Psoas muscle (tissue), 8 donors: ENCODE measurements around the gene SETBP1. TPM values are rescaled to one million over a fixed set of nuclear protein-coding genes. Genes with fewer than 3 reads are reported as not detected.

ENCODE experiments used
- ATAC-seq, 4 donors: fragments of 200-7000 bp; cut with Tn5 transposase; one replicate each; pipeline ENCODE4 v1.9.1; 2020; ENCODE audit warnings: moderate library complexity in 3 of 4, mild to moderate bottlenecking in 2 of 4
- DNase-seq, 2 donors: peaks; one replicate each; pipeline ENCODE4 v3.0.0-alpha.2; 2020
- H3K27ac ChIP-seq: fragments of 200-600 bp; one replicate; pipeline ENCODE4 v1.8.0; 2022
- H3K27me3 ChIP-seq, 3 donors: fragments of 200-600 bp in 1 of 3; one replicate each; pipeline versions ENCODE4 v1.6.1 to v1.8.0; 2013 to 2022; ENCODE audit warnings: low read length in 2 of 3, mild to moderate bottlenecking in 2 of 3, moderate library complexity in 1 of 3; ENCODE audit not compliant: insufficient read depth in 3 of 3
- H3K36me3 ChIP-seq, 2 donors: fragments of 200-600 bp in 1 of 2; one replicate each; pipeline versions ENCODE4 v1.6.1 to v1.8.0; 2013 to 2022; ENCODE audit warnings: low read depth in 1 of 2, mild to moderate bottlenecking in 1 of 2, moderate library complexity in 1 of 2; ENCODE audit not compliant: insufficient read depth in 1 of 2
- H3K4me1 ChIP-seq: fragments of 200-600 bp; one replicate; pipeline ENCODE4 v1.8.0; 2022
- H3K4me3 ChIP-seq: fragments of 200-600 bp; one replicate; pipeline ENCODE4 v1.8.0; 2022; ENCODE audit warnings: mild to moderate bottlenecking
- H3K9me3 ChIP-seq: fragments of 200-600 bp; one replicate; pipeline ENCODE4 v1.8.0; 2022
- WGBS, 3 donors: extraction: QIAGEN DNeasy Blood & Tissue Kit; methylation state at CpG; one replicate each; pipeline versions ENCODE4 v1.1.6 to v1.1.7; 2013; 5-methylcytosine and 5-hydroxymethylcytosine counted together
- intact Hi-C, 2 donors: fragments of 100-400 bp; cut with DNase I; formaldehyde crosslinking; loops; one replicate each; pipeline versions ENCODE4 v1.11.0 to v1.14.2; 2022
- polyA plus RNA-seq, 3 donors: library from polyadenylated mRNA; stranded (reverse); fragments of 200-250 nt; gene quantifications; one replicate each; pipeline ENCODE4 v1.2.3, GENCODE V29; 2013
- total RNA-seq, 4 donors: library from RNA; stranded (reverse); fragmentation: NEBNext Ultra II Directional in 2 of 4; extraction: Animal tissue kit (Norgen Biotek cat#: 25700) in 2 of 4; gene quantifications; one replicate each; pipeline versions ENCODE4 v1.2.1 to v1.2.4, GENCODE V29; 2021 to 2023
- TF ChIP-seq, protein P1 (sequence below): fragments of 200-600 bp; IDR thresholded peaks from one replicate; pipeline ENCODE4 v1.8.0; 2022; ENCODE audit warnings: antibody characterized with exemption
- donor health status: healthy with polysubstance abuse.
- donor health status: DM: no; HTN: no; CAD: no; lungs with moderate emphysema.
- donor health status: Bipolar disorder and iron deficiency.
- donor health status: healthy.
- donor health status: DM: yes; HTN: yes; CAD: no.
- donor health status: DM: no; HTN: no; CAD: no.
- donor health status: DM: no; HTN: no; CAD: no.
- donor health status: DM: yes; HTN: yes; CAD: no.

The SETBP1 gene
- total and polyA plus RNA-seq, 7 donors, result 0.61 to 21.0 (median 10.5) TPM

DNA sequence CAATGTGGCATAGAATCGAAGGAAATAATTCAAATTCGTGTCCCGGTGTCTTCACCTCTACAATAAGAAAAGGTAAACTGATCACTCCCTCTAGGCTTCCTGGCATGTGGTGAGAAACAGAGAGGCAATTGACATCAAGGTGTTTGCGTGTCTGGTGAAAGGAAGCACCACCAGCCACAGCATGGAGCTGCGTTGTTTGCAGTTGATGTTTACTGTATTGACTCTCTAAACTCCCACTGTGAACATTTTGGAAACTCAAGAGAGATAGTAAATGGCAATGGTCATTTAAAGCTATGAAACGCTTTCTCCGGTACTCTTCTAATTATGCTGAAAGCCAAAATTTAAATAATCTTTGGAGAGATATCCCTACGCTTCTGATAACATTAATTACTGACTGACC is 82.6 kb downstream of the SETBP1 start:
- ATAC-seq (no peak), DNase-seq (no peak)
- TF ChIP-seq, protein P1, sequence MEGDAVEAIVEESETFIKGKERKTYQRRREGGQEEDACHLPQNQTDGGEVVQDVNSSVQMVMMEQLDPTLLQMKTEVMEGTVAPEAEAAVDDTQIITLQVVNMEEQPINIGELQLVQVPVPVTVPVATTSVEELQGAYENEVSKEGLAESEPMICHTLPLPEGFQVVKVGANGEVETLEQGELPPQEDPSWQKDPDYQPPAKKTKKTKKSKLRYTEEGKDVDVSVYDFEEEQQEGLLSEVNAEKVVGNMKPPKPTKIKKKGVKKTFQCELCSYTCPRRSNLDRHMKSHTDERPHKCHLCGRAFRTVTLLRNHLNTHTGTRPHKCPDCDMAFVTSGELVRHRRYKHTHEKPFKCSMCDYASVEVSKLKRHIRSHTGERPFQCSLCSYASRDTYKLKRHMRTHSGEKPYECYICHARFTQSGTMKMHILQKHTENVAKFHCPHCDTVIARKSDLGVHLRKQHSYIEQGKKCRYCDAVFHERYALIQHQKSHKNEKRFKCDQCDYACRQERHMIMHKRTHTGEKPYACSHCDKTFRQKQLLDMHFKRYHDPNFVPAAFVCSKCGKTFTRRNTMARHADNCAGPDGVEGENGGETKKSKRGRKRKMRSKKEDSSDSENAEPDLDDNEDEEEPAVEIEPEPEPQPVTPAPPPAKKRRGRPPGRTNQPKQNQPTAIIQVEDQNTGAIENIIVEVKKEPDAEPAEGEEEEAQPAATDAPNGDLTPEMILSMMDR, result no peak
- Histone ChIP-seq H3K4me1 (peaks cover 67% of the 10 kb centered on the region), H3K9me3 (no peaks in the 10 kb centered on the region), H3K27ac (peak overlapping the region; percentile 78), H3K36me3 (no peaks in the 10 kb centered on the region), H3K4me3 (no peak overlapping the region), H3K27me3 (no peaks in the 10 kb centered on the region)
- intact Hi-C loops, result no loop called here
- WGBS, 3 donors, result 94 to 96% (median 96%) methylated on average over 8 of the region's 8 CpGs

DNA sequence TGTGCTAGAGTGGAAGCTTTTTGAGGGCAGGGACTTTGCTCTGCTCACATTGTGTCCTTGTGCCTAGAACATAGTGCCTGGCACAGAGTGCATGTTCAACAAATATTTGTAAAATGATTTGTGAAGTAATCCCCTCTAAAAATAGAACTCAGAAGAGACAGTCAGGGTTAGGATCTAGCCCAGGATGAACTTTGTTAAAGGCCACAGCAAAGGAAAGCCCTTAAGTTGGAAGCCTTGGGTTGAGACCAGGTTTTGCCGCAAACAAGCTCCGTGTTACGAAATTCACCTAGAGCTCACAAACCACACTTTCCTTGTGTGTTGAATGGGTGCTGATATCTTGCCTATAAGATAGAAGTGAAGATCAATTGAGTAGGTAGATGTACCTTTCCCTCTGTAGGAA is 84.2 kb downstream of the SETBP1 start:
- TF ChIP-seq, protein P1, result no peak
- Histone ChIP-seq H3K9me3 (no peaks in the 10 kb centered on the region), H3K27me3 (no peaks in the 10 kb centered on the region), H3K27ac (peak overlapping the region; percentile 78), H3K4me1 (peaks cover 67% of the 10 kb centered on the region), H3K4me3 (peak overlapping the region; percentile 31), H3K36me3 (no peaks in the 10 kb centered on the region)
- ATAC-seq (peak; percentile 35 to 71 (median 52)), DNase-seq (no peak)
- 35 to 46% (median 39%) methylated on average over 3 of the region's 3 CpGs for WGBS, 3 donors
- intact Hi-C loops, result no loop called here

DNA sequence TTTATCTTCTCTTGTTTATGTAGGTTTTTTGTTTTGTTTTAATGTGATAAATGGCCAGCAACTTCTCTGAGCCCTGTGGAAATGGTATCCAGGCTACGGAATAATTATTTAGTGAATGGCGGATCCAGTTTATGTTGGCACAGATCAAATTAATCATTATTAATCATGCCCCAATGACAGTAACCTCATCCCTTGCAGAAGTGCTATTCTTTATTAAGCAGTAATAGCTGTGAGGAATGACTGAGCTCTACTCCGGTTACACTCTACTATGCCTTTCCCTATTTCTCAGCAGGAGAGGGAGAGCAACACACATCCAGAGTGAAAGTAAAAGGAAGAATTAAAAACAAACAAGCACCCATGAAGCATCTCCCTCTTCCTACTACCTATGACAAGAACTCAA is 84.8 kb downstream of the SETBP1 start:
- Histone ChIP-seq H3K4me1 (peaks cover 70% of the 10 kb centered on the region), H3K27me3 (no peaks in the 10 kb centered on the region), H3K36me3 (no peaks in the 10 kb centered on the region), H3K27ac (peak overlapping the region; percentile 78), H3K4me3 (peak overlapping the region; percentile 31), H3K9me3 (no peaks in the 10 kb centered on the region)
- ATAC-seq (peak; percentile 80 to 90 (median 82)), DNase-seq (no peak)
- TF ChIP-seq, protein P1, result no peak
- intact Hi-C loops, result no loop called here
- WGBS, 3 donors, result 11 to 37% (median 24%) methylated on average over 3 of the region's 3 CpGs

DNA sequence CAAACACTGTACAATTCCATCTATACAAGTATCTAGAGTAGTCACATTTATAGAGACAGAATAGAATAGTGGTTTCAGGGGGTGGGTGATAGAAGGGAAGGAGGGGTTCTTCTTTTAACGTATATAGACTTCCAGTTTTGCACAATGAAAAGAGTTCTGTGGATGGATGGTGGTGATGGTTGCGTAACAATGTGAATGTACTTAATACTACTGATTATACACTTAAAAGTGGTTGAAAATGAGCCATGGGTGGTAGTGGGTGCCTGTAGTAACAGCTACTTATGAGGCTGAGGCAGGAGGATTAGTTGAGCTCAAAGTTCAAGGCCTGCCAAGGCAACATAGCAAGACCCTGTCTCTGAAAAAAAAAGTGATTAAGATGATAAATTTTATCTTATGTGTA is 85.8 kb downstream of the SETBP1 start:
- DNase-seq, result no peak
- no peaks in the 10 kb centered on the region for H3K9me3 ChIP-seq
- WGBS, 3 donors, result 89 to 92% (median 89%) methylated on average over 2 of the region's 2 CpGs
- intact Hi-C loops, result loop anchor here in 1 of 2 donors (2.0 kb wide), 1 partner anchor 18 kb away; no protein-coding TSS in a partner anchor
- H3K36me3 ChIP-seq, result no peaks in the 10 kb centered on the region
- peak overlapping the region; percentile 78 for H3K27ac ChIP-seq
- H3K4me1 ChIP-seq, result peaks cover 66% of the 10 kb centered on the region
- no peak overlapping the region for H3K4me3 ChIP-seq
- no peak for ATAC-seq
- no peaks in the 10 kb centered on the region for H3K27me3 ChIP-seq
- TF ChIP-seq, protein P1, result no peak

DNA sequence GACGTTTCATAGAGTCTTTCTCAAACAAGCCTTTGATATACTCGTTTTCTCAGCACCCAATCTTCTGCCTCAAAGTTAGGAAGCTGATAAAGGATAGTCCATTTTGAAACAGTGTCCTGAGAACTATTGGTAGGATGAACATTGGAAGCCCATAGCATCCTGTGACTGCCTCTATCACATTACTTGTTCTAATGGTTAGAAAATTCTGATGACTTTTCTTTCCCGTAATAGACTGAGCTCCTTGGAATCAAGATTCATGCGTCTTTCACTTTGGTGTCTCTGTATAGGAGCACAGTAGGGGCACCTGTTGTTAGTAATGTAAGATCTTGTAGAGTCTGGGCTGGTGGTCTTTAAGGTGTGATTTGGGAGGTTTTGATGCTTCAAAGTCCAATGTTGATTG is 87.1 kb downstream of the SETBP1 start:
- no peaks in the 10 kb centered on the region for H3K9me3 ChIP-seq
- no peaks in the 10 kb centered on the region for H3K27me3 ChIP-seq
- no peak overlapping the region for H3K4me3 ChIP-seq
- intact Hi-C loops, result loop anchor here in 1 of 2 donors (2.0 kb wide), 2 partner anchors 17 to 59 kb away; no protein-coding TSS in a partner anchor
- DNase-seq (no peak), ATAC-seq (peak; percentile 37 to 72 (median 53))
- WGBS, 3 donors, result 37 to 79% (median 47%) methylated on average over 4 of the region's 4 CpGs
- no peaks in the 10 kb centered on the region for H3K36me3 ChIP-seq
- peak overlapping the region; percentile 78 for H3K27ac ChIP-seq
- H3K4me1 ChIP-seq, result peaks cover 59% of the 10 kb centered on the region
- TF ChIP-seq, protein P1, result no peak
